HEK293 (cell line): ENCODE results near the gene KREMEN2.

Experiments
- CTCF ChIA-PET: fragments of 350-600 bp; formaldehyde crosslinking; extraction: SDS; loops from one replicate; lab custom pipeline; 2021; ENCODE audit warnings: antibody characterized with exemption; lab: Yijun Ruan, JAX
- POLR2A ChIA-PET: fragments of 300-600 bp; formaldehyde crosslinking; extraction: SDS; loops from one replicate; lab custom pipeline; 2020; ENCODE audit warnings: antibody characterized with exemption, inconsistent platforms; lab: Yijun Ruan, JAX
- H3K27ac ChIP-seq: fragments of 200-500 bp; sonication (Bioruptor generic); 2 replicates; pipeline ENCODE4 v1.5.1; 2014; ENCODE audit warnings: low read depth, low read length, control low read depth, inconsistent platforms; ENCODE audit errors: extremely low read depth
- H3K36me3 ChIP-seq, 2 experiments: fragments of 200-500 bp in 1 of 2; sonication (Bioruptor generic) in 1 of 2; 1 replicate in 1 of 2; 2 replicates in 1 of 2; pipeline ENCODE4 v1.5.1; 2014 to 2017; ENCODE audit warnings: inconsistent platforms in 2 of 2, low read length in 2 of 2; ENCODE audit not compliant: control insufficient read depth in 2 of 2, insufficient read depth in 1 of 2
- H3K4me1 ChIP-seq: fragments of 200-500 bp; sonication (Bioruptor generic); 2 replicates; pipeline ENCODE4 v1.5.1; 2014; ENCODE audit warnings: mild to moderate bottlenecking, low read length, inconsistent platforms; ENCODE audit not compliant: control insufficient read depth, insufficient read depth
- H3K4me3 ChIP-seq: 2 replicates; pipeline ENCODE4 v1.5.1; 2011; ENCODE audit warnings: low read depth, mild to moderate bottlenecking, control low read depth, low read length, moderate library complexity
- H3K9me3 ChIP-seq: fragments of 200-500 bp; sonication (Bioruptor generic); 2 replicates; pipeline ENCODE4 v1.5.1; 2014; ENCODE audit warnings: low read depth, low read length, inconsistent platforms; ENCODE audit not compliant: control insufficient read depth, insufficient read depth
- BCL11B ChIP-seq: fragments of 450-650 bp; formaldehyde crosslinking; IDR thresholded peaks from 2 replicates; pipeline ENCODE4 v1.5.1; 2016; ENCODE audit warnings: low read depth, missing biosample characterization, missing genetic modification characterization
- GLI2 ChIP-seq: fragments of 450-650 bp; formaldehyde crosslinking; IDR thresholded peaks from 2 replicates; pipeline ENCODE4; 2017; ENCODE audit warnings: missing biosample characterization, missing genetic modification characterization, low read depth, borderline replicate concordance
- KLF10 ChIP-seq: fragments of 450-650 bp; IDR thresholded peaks from 2 replicates; pipeline ENCODE4 v1.5.1; 2018; ENCODE audit warnings: missing biosample characterization, mild to moderate bottlenecking, missing genetic modification characterization
- KLF16 ChIP-seq: fragments of 450-650 bp; formaldehyde crosslinking; IDR thresholded peaks from 2 replicates; pipeline ENCODE4 v1.5.1; 2017; ENCODE audit warnings: missing biosample characterization, missing genetic modification characterization
- SP2 ChIP-seq: fragments of 450-650 bp; formaldehyde crosslinking; IDR thresholded peaks from 2 replicates; pipeline ENCODE4 v1.5.1; 2016; ENCODE audit warnings: missing biosample characterization, missing genetic modification characterization
- YY2 ChIP-seq: fragments of 450-650 bp; formaldehyde crosslinking; IDR thresholded peaks from 2 replicates; pipeline ENCODE4 v1.5.1; 2016; ENCODE audit warnings: missing biosample characterization, missing genetic modification characterization
- ZBTB48 ChIP-seq: fragments of 450-650 bp; formaldehyde crosslinking; IDR thresholded peaks from 2 replicates; pipeline ENCODE4 v1.5.1; 2016; ENCODE audit warnings: missing biosample characterization, missing genetic modification characterization
- ZFP37 ChIP-seq: fragments of 450-650 bp; formaldehyde crosslinking; IDR thresholded peaks from 2 replicates; pipeline ENCODE4 v1.5.1; 2016; ENCODE audit warnings: missing biosample characterization, missing genetic modification characterization
- ZFP41 ChIP-seq: fragments of 450-650 bp; formaldehyde crosslinking; IDR thresholded peaks from 2 replicates; pipeline ENCODE4 v1.5.1; 2016; ENCODE audit warnings: missing biosample characterization, missing genetic modification characterization, borderline replicate concordance
- ZFP69B ChIP-seq: fragments of 450-650 bp; formaldehyde crosslinking; IDR thresholded peaks from 2 replicates; pipeline ENCODE4 v1.5.1; 2016; ENCODE audit warnings: missing biosample characterization, missing genetic modification characterization
- ZIC2 ChIP-seq: fragments of 450-650 bp; formaldehyde crosslinking; IDR thresholded peaks from 2 replicates; pipeline ENCODE4 v1.5.1; 2016; ENCODE audit warnings: missing biosample characterization, missing genetic modification characterization
- ZNF114 ChIP-seq: fragments of 450-650 bp; formaldehyde crosslinking; IDR thresholded peaks from 2 replicates; pipeline ENCODE4 v1.5.0; 2017; ENCODE audit warnings: missing biosample characterization, missing genetic modification characterization
- ZNF16 ChIP-seq: fragments of 450-650 bp; formaldehyde crosslinking; IDR thresholded peaks from 2 replicates; pipeline ENCODE4 v1.5.1; 2016; ENCODE audit warnings: low read depth, missing biosample characterization, missing genetic modification characterization
- ZNF211 ChIP-seq: fragments of 450-650 bp; formaldehyde crosslinking; IDR thresholded peaks from 2 replicates; pipeline ENCODE4 v1.5.1; 2016; ENCODE audit warnings: low read depth, missing biosample characterization, missing genetic modification characterization
- ZNF324 ChIP-seq: fragments of 450-650 bp; formaldehyde crosslinking; IDR thresholded peaks from 2 replicates; pipeline ENCODE4 v1.5.1; 2016; ENCODE audit warnings: missing biosample characterization, missing genetic modification characterization
- ZNF558 ChIP-seq: fragments of 450-650 bp; formaldehyde crosslinking; IDR thresholded peaks from 2 replicates; pipeline ENCODE4 v1.5.1; 2016; ENCODE audit warnings: missing biosample characterization, missing genetic modification characterization
- TF ChIP-seq, protein P1 (sequence below): fragments of 450-650 bp; formaldehyde crosslinking; IDR thresholded peaks from 2 replicates; pipeline ENCODE4 v1.5.1; 2016; ENCODE audit warnings: missing biosample characterization, missing genetic modification characterization
- TF ChIP-seq, protein P2 (sequence below): fragments of 450-650 bp; formaldehyde crosslinking; IDR thresholded peaks from 2 replicates; pipeline ENCODE4 v1.5.1; 2017; ENCODE audit warnings: missing biosample characterization, mild to moderate bottlenecking, missing genetic modification characterization, moderate library complexity

The KREMEN2 gene

DNA sequence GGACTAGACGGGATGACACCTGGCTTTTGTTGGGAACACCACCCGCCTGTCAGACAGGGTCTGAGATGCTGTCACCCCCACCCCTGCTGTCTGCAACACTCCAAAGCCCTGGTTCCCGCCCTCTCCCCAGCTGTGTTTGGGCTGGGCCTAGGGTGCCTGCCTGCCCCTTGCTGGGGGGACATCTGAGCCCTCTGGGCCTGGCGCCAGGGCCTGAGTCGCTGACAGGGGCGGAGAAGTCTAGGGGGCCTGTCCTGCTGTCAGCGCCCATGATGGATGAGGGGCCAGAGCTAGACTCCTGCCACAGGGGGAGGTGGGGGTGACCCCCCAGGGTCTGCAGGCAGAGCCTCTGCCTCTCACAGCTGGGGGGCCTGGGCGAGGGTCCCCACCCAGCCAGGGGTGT lies 23.8 kb downstream of the KREMEN2 start (continued):
- TF ChIP-seq BCL11B, result no peak
- no peak for TF ChIP-seq ZFP69B (tag by site-specific recombination)
- peak; percentile 70; the same call in 1 of the 2 replicates for TF ChIP-seq KLF10
- TF ChIP-seq KLF16 (tag by site-specific recombination), result 0 out of 2 replicates have a peak, but pooled peaks have one; percentile 46
- no peak for TF ChIP-seq ZNF16 (tag by site-specific recombination)
- peak; percentile 54; the same call in 1 of the 2 replicates for TF ChIP-seq ZBTB48 (tag by site-specific recombination)

DNA sequence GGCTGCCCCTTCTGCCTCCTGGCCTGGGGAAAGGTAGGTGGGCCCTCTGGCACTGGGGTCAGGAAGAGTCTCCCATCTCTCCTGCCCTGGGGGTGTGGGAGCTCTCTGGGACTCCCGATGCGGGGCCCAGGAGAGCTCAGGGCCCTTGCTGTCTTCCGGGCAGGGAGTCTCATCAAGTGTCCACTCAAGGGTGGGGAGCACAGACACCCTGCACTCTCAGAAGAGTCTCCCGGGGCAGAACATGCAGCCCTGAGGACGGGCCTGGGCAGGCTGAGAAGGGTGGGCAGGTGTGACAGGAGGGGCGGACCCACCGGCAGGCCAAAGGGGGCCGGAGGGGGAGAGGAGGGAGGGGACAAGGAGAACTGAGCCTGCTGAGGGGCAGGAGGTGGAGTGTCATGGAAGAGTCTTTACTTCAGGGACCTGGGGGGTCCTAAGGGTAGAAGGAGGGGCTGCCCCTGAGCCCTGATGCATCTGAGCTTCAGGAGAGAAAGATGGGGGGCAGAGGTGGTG lies 24.6 kb downstream of the KREMEN2 start:
- no peaks in the 10 kb centered on the region for H3K9me3 ChIP-seq
- no peaks in the 10 kb centered on the region for H3K36me3 ChIP-seq
- ChIA-PET POLR2A (no interaction called here), CTCF (interaction anchor here (1.3 kb wide), 1 partner anchor 43 kb away, joined by 3 read pairs; no protein-coding TSS in a partner anchor)
- peak; percentile 20; the same call in 1 of the 2 replicates for TF ChIP-seq SP2 (tag by site-specific recombination)
- peak; percentile 75 for TF ChIP-seq ZIC2
- TF ChIP-seq, protein P1, sequence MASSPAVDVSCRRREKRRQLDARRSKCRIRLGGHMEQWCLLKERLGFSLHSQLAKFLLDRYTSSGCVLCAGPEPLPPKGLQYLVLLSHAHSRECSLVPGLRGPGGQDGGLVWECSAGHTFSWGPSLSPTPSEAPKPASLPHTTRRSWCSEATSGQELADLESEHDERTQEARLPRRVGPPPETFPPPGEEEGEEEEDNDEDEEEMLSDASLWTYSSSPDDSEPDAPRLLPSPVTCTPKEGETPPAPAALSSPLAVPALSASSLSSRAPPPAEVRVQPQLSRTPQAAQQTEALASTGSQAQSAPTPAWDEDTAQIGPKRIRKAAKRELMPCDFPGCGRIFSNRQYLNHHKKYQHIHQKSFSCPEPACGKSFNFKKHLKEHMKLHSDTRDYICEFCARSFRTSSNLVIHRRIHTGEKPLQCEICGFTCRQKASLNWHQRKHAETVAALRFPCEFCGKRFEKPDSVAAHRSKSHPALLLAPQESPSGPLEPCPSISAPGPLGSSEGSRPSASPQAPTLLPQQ, result no peak
- TF ChIP-seq YY2, result no peak
- H3K4me1 ChIP-seq, result no peaks in the 10 kb centered on the region; the same call in 1 of the 2 replicates
- no peak overlapping the region for H3K4me3 ChIP-seq
- H3K27ac ChIP-seq, result no peak overlapping the region

DNA sequence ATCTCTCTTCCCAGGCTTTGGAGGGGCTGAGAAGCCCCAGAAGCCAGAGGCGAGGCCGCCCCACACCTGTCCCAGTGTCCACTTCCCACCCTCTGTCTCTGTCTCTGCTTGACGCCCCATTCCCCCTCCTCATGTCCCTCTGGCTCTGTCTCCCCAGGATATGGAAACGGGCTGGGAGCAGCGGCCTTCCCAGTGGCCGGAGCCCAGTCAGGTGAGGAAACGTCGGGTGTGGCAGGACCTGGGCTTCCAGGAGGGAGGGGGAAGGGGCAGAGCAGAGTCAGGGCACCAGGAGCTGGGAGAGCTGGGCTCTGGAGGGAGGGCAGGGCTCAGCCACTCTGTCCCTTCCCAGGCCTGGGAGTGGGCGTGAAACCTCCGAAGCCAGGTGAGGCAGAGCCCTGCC lies 26.8 kb downstream of the KREMEN2 start:
- CTCF ChIA-PET, result interaction anchor here (1.6 kb wide), 1 partner anchor 38 kb away, joined by 4 read pairs; no protein-coding TSS in a partner anchor
- no peak overlapping the region for H3K4me3 ChIP-seq
- no peak overlapping the region for H3K27ac ChIP-seq
- POLR2A ChIA-PET, result interaction anchor here (1.0 kb wide), 1 partner anchor 116 kb away, joined by 4 read pairs; no protein-coding TSS in a partner anchor
- no peaks in the 10 kb centered on the region; the same call in 1 of the 2 replicates for H3K4me1 ChIP-seq
- H3K9me3 ChIP-seq, result no peaks in the 10 kb centered on the region
- H3K36me3 ChIP-seq, result no peaks in the 10 kb centered on the region
- no peak for TF ChIP-seq ZNF558
- no peak for TF ChIP-seq GLI2 (tag by site-specific recombination)
- no peak for TF ChIP-seq ZNF324 (tag by site-specific recombination)
- TF ChIP-seq ZNF114 (tag by site-specific recombination), result no peak
- TF ChIP-seq, protein P2, sequence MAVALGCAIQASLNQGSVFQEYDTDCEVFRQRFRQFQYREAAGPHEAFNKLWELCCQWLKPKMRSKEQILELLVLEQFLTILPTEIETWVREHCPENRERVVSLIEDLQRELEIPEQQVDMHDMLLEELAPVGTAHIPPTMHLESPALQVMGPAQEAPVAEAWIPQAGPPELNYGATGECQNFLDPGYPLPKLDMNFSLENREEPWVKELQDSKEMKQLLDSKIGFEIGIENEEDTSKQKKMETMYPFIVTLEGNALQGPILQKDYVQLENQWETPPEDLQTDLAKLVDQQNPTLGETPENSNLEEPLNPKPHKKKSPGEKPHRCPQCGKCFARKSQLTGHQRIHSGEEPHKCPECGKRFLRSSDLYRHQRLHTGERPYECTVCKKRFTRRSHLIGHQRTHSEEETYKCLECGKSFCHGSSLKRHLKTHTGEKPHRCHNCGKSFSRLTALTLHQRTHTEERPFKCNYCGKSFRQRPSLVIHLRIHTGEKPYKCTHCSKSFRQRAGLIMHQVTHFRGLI (tag by site-specific recombination), result no peak
- no peak for TF ChIP-seq ZFP37 (tag by site-specific recombination)
- TF ChIP-seq ZFP41 (tag by site-specific recombination), result no peak
- TF ChIP-seq ZNF211, result no peak
